ENCODE data around the gene CCDC85B.
"Not testable (repeated sequence)": the region's sequence is repeated elsewhere in the genome, so short reads cannot be mapped to it uniquely, and the experiment has no call there.

CCDC85B gene

DNA sequence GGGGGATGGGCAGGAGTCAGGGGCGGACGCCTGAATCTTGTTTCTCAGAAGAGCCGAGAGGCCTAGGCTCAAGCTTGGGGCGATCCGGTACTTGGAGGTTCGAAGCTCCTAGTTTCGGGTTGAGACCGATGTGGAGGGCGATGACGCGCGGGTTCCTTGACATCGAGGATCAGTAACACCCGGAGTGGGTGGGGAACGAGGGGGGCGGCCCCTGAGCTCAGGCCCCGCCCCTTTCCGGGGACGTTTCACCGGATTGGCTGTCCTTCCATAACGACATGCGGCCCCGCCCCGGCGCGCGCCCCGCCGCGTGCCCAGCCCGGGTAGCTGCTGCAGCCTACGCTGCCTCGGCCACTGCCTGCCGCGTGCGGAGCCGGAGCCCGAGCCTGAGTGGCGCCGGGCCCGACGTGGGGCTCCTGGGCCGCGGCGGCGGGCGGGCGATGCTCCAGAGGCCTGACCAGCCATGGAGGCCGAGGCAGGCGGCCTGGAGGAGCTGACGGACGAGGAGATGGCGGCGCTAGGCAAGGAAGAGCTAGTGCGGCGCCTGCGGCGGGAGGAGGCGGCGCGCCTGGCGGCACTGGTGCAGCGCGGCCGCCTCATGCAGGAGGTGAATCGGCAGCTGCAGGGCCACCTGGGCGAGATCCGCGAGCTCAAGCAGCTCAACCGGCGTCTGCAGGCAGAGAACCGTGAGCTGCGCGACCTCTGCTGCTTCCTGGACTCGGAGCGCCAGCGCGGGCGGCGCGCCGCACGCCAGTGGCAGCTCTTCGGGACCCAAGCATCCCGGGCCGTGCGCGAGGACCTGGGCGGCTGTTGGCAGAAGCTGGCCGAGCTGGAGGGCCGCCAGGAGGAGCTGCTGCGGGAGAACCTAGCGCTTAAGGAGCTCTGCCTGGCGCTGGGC lies at the start of gene CCDC85B:
Gene CCDC85B (plus strand): TSS at position 350 of the 895 bp plus-strand sequence. CDS start 111 bp downstream, at position 461.
- no peak for FAIRE-seq

DNA sequence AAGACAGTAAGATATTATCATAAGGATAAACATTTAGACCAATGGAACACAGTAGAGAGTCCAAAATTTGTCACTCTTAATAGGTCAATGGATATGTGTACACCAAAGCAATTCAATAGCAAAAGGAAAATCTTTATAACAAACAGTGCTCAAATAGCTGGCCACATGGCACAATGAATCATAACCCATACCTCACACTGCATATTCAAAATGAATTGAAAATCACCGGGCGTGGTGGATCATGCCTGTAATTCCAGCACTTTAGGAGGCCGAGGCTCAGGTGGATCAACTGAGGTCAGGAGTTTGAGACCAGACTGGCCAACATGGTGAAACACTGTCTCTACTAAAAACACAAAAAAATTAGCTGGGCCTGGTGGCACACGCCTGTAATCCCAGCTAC lies 48.3 kb upstream of the CCDC85B start:
- no peak for FAIRE-seq

DNA sequence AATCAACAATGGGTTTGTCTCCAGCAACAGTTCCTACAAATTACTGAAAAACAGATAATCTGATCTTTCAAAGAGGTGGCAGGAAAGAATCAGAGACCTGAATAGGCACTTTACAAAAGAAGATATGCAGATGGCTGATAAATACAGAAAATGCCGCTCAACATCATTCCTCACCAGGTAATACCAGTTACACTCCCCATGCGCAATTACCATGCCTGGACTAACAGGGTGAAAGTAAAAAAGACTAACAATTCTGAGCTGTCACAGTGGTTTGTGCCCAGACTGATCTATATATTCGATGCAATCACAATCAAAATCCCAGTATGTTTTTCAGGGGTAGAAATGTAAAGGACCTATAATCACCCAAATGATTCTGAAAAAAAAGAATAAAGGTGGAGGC lies 46.7 kb upstream of the CCDC85B start:
- no peak for FAIRE-seq

DNA sequence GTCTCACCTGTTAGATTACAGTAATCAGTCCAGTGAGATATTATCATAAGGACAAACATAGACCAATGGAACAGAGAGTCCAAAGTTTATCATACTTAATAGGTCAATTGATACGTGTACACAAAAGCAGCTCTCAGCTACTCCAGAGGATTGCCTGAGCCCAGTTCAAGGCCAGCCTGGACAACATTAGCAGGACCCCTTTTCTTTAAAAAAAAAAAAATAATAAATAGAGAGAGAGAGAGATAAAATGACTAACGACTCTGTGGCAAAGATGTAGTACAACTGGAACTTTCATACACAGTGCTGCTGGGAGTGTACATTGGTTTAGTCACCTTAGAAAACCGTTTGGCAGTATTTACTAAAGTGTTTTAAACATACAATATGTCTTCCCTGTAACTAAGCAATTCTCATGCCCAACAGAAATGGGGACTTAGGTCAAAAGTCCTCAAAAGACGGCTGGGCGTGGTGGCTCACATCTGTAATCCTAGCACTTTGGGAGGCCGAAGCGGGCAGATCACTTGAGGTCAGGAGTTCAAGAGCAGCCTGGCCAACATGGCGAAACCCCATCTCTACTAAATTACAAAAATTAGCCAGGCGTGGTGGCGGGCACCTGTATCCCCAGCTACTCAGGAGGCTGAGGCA lies 46.1 kb upstream of the CCDC85B start:
- no peak for FAIRE-seq

DNA sequence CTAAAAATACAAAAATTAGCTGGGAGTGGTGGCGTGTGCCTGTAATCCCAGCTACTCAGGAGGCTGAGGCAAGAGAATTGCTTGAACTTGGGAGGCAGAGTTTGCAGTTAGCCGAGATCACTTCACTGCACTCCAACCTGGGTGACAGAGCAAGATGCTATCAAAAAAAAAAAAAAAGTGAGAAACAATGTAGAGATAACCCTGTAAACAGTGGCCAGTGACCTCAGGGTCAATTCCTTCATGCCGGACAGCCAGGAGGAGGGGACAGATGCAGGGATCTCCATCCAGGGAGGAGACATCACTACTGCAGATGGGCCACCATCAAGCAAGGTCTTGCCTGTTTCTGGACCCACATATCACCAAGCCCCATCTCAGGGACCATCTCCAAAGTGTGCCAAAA lies 42.7 kb upstream of the CCDC85B start:
- no peak for FAIRE-seq

DNA sequence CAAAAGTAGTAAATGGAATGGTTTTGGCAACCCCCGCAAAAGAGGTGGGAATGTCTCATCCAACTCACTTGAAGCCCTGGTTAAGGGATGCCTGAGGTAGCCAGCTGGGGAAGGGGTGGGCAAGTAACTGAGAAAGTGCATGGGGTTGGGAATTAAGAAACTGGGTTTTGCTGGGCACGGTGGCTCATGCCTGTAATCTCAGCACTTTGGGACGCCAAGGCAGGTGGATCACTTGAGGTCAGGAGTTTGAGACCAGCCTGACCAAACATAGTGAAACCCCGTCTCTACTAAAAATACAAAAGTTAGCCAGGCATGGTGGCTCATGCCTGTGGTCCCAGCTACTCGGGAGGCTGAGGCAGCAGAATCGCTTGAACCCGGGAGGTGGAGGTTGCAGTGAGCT lies 41.8 kb upstream of the CCDC85B start:
- not testable (repeated sequence) for FAIRE-seq

DNA sequence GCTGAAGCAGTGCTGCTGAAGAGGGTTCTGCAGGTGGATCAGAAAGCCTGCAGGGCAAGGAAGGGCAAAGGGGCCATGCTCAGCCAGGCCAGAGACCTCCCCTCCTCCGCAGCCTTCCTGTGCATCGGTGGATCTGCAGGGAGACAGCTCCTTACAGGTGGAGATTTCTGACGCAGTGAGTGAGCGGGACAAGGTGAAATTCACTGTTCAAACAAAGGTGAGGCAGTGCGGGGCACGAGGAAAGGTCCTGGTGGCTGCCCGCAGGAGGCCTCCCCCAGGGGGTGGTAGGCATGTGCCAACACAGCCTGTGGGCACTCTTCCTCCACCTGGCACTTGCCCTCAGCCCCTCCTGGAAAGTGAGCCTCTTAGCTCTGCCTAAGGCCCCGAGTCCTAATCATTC lies 41.1 kb upstream of the CCDC85B start:
- no peak for FAIRE-seq

DNA sequence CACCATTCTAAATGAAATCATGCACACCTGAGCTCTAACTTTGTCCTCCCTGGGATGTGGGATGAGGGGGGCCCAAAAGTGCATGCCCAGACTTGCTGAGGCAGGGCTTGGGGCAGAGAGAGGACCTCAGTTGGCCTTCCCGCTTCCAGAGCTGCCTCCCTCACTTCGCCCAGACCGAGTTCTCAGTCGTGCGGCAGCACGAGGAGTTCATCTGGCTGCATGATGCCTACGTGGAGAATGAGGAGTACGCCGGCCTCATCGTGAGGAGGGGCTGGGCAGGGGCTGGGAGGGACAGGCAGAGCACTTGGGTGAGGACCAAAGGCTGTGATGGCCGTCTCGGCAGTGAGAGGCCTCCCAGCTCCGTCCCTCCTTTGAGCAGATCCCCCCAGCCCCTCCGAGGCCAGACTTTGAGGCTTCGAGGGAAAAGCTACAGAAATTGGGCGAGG lies 40.7 kb upstream of the CCDC85B start:
- FAIRE-seq, result no peak

DNA sequence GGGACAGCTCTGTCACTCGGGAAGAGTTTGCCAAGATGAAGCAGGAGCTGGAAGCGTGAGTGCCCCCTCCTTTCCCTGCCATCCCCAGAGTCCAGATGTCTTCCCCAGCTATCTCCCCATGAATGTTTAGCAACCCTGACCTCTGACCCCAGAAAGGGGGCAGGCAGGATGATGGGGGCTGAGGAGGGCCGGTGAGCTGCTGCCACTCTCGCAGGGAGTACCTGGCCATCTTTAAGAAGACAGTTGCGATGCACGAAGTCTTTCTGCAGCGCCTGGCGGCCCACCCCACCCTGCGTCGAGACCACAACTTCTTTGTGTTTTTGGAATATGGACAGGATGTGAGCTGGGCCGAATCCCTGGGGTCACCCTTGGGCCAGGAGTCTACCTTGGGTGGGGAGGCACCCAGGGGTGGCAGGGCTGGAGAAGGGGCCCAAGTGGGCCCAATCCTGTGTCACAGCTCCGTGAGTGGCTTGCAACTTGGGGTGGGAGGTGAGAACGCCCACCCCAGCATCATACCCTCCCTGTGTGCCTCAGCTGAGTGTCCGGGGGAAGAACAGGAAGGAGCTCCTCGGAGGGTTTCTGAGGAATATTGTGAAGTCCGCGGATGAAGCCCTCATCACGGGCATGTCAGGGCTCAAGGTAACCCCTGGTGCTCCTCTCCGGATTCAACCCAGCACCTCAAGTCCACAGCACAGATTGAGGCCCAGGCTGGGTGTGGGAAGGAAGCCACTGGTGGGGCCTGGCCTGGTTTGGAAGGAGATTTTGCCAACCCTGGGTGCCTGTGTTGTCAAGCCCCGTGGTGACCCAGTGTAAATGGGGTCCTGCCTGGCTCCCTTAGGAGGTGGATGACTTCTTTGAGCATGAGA lies 40.0 kb upstream of the CCDC85B start:
- FAIRE-seq, result no peak

DNA sequence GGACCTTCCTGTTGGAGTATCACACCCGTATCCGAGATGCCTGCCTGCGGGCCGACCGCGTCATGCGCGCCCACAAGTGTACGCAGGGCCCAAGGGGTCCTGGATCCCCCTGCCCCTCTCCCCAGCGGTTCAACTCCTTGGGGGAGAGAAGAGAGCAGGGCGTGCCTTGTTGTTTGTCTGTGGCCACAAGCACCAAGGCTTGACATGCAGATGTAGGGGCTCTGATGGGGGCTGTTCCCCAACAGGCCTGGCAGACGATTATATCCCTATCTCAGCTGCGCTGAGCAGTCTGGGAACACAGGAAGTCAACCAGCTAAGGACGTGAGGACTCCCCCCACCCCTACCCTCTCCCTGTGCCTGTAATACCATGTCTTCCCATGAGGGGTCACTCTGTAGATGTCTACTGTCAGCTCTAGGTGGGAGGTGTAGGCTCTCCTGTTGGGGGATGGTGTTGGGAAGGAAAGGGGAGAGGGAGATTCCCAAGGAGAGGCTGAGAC lies 39.3 kb upstream of the CCDC85B start:
- no peak for FAIRE-seq

DNA sequence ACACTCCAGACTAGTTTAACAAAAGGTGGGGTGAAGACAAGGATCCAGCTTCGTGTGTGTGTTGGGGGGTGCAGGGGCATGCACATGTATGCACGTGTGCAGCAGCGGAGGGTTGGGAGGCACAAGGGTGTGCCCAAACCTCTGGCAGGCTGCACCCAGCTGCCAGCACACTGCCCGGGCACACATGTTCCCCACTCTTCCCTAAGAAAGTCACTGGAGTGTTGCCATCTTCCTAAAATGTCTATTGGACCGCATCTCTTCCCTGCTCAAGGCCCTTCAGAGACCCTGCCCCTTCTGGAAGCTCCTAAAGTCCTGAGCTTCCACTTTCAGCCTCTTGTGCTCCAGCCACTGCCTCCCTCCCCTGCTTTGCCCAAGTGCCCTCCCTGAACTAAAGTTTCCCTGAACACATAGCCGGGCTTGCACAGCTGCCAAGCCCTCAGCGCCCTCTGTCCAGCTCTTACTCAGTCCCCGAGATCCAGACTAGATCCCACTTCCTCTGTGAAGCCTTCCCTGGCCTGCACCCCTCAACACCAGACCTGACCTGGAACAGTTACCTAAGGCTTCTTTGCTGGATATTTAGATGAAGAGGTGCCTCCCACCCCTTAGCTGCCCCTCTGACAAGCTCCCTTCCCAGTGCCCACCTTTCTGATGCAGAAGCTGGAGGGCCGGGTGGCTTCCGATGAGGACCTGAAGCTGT lies 38.5 kb upstream of the CCDC85B start:
- FAIRE-seq, result no peak

DNA sequence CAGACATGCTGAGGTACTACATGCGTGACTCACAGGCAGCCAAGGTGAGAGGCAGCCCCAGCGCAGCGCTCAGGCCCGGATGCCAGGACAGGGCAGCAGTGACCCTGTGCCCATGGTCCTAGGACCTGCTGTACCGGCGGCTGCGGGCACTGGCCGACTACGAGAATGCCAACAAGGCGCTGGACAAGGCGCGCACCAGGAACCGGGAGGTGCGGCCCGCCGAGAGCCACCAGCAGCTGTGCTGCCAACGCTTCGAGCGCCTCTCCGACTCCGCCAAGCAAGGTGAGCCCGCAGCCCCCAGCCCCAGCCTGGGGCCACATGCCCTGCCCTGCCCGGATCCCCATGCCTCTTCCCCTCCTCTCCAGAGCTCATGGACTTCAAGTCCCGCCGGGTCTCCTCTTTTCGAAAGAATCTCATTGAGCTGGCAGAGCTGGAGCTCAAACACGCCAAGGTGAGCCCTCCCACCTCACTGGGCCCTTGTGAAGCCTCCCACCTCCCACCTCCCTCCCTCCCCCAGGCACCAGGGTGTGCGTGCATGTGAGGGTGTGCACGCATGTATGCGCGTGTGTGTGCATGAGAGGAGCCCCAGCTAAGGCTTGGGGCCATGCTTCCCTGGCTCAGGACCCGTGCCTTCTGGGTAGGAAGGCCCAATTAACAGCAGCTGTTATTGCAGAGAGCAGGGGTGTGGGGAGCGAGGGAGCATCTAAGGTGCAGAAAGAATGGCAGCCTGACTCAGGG lies 37.8 kb upstream of the CCDC85B start:
- no peak for FAIRE-seq

DNA sequence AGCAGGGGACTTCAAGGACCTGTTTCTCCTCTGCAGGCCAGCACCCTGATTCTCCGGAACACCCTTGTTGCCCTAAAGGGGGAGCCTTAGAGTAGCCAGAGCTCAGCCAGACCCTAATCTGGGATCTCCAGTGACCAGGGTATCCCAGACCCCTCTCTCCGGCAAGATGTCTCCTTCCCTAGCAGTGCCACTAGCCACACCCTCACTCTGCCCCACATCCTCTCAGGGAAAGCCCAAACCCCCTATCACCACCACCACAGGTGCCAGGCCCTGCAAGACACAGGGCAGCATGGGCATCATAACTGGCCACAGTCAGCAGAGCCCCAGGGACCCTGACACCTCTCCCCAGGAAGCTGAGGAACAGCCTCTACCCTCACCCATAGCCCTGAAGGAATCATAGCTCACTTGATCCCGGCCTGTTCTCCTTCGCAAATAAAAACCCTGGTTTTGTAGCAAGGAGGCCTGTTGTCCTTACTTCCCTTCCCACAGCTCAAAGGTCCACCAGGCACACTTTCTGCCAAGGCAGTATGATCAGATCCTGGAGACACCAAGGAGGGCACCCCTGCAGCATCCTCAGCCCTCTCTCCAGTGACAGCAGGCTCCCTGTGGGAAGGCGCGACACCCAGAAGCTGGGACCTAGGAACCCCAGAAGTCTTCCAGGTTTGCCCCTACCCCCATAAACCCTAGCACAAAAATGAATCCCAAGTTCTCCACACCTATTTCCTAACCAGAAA lies 37.1 kb upstream of the CCDC85B start:
- no peak for FAIRE-seq

DNA sequence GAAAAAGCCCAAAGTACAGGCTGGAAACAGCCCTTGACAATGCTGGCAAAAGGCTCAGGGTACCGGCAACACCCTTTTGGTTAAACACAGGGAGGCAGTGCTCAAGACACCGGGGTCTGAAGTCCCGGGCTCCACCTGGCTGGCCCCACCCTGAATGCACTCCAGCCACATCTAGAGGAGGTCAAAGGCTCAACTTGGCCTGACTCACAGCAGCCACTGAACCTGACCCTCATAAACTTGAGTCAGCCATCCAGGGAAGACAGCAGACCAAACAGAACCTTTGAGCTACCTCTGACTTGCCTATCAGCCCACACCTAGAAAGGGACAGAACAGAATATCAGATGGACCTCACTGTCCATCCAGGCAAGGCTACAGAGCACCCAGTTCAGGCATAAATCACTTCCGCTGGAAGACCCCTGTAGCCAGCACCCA lies 36.3 kb upstream of the CCDC85B start:
- FAIRE-seq, result no peak

DNA sequence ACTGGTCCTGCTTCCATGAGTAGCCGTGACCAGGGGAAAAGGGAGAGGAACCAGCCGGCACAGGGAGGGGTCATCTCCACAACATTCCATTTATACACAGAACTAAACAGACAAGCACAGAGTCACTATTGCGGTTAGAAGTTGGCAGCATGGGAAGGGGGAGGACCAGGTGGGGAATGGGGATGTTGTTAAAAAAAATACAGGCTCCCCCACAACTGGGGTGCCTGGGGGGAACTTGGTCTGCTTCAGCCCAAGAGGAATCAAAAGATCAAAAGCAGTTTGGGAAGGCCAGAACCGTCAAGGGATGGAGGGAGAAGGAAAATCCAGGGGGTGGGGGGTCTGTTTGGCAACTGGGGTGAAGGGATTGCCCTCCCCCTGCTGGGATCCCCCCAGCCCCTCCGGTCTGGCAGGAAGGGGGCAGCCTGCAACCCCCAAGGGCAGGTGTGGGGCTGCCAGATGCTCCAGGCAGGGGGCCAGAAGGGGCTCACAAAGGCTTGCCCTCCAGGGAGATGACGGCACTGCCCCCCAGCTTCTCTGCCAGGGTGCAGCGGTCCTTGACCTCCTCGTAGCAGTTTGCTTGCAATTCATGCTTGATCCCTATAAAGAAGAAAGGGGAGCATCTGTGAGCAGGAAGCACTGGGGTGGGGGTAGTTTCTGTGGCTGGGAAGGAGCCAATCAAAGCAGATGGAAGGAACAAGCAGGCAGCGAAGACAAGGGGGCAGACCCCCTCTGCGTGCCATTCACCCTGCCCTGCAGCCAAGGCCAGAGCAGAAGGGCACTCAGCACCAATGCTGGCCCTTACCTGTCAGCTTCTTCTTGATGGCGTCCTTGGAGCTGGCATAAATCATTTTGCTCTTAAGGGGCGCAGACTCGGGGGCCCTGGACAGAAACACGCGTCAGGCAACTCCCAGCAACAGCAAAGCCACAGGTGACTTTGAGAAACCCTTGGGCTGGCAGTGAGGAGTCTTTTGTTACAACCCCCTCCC lies 35.3 kb upstream of the CCDC85B start:
- FAIRE-seq, result no peak

DNA sequence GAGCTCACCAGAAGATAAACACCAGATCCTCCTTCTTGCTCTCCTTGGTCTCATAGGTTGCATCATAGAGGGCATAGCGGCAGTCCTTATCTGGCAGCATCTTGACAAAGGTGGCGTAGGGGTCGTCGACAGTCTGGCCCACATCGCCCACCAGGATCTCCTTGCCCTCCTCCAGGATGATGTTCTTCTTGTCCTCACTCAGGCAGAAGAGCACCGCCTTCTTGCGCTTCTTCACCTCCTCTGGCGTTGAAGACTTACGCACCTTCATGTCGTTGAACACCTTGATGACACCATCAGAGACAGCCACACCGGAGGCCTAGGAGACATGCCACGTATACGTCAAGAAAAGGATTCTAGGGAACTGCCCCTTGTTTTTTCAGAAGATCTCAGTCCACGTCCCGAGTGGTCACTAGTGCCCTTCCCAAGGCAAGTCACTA lies 34.5 kb upstream of the CCDC85B start:
- FAIRE-seq, result no peak

DNA sequence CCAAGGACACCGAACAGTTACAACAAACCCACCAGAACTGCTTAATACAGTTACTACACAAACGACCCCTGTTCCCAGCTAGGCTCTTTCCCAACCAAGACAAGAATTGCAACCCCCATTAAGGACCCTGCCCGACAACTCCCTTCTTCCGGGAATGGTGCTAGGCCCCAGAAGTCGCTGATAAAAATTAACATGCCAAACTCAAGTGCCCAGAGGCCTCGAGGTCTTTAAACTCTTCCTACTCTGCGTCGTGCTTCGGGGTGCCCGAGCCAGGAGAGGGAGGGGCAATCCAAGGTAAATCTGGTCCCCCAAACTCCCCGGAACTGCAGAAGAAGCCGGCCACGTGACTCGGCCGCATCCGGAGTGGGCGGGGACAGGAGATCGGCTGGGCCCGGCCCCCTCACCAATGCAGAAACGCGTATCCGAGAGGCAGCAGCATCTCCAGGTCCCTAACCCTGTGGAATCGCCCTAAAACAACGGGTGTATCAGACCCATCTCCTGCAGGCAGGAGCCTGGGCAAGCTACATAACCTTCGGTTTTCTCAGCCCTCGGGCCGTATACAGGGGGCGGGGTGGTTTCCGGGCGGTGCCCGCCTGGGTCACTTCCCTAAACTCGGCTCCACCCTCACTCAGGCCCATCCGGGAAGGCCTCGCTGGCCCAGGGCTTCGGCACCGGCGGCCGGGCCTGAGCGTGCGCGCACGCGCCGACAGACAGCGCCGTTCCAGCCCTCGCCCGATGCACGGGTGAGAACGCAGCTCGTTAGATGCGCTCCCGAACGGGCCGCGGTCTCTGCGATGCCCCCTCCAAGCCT lies 33.6 kb upstream of the CCDC85B start:
- FAIRE-seq, result no peak

DNA sequence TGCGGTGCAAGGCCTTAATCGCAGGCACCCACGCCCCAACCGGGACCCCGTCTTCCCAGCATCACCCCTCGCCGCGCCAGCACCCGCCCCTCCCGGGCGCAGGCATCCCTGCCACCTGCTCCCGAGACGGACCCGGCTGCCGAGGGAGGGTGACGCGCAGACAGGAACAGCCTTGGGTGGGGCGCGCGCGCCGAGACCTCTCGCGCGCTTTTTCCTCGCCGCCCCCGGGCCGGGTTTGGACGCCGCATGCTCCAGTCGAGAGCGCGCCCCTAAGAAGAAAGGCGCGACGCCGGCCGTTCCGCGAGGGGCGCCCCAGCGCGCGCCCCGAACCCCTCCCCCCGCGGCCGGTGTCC lies 33.0 kb upstream of the CCDC85B start:
- FAIRE-seq, result no peak

All from A204.1 (cell line).